Measurements from ENCODE around the gene PRKAG1.

Gene PRKAG1

DNA sequence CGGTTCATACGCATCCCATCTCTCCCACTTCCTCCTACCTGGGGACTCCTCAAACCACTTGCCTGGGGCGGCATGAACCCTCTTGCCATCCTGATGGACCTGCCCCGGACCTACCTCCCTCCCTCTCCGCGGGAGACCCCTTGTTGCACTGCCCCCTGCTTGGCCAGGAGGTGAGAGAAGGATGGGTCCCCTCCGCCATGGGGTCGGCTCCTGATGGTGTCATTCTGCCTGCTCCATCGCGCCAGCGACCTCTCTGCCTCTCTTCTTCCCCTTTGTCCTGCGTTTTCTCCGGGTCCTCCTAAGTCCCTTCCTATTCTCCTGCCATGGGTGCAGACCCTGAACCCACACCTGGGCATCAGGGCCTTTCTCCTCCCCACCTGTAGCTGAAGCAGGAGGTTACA, 36.8 kb downstream of the PRKAG1 start:
- no peak for DNase-seq (ENCODE audit: low spot score)

DNA sequence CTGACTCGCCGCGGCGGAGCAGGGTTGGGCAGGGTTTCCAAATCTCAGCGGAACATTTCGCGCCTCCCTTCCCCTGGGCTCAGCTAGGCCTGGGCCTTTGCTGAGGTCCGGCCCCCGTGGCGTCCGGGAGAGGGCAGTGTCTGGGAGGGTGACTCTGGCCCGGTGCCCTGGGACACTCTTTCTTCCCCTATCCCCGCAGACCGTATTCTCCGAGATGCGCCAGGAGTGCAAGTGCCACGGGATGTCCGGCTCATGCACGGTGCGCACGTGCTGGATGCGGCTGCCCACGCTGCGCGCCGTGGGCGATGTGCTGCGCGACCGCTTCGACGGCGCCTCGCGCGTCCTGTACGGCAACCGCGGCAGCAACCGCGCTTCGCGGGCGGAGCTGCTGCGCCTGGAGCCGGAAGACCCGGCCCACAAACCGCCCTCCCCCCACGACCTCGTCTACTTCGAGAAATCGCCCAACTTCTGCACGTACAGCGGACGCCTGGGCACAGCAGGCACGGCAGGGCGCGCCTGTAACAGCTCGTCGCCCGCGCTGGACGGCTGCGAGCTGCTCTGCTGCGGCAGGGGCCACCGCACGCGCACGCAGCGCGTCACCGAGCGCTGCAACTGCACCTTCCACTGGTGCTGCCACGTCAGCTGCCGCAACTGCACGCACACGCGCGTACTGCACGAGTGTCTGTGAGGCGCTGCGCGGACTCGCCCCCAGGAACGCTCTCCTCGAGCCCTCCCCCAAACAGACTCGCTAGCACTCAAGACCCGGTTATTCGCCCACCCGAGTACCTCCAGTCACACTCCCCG, 37.4 kb downstream of the PRKAG1 start:
- no peak for DNase-seq (ENCODE audit: low spot score)

GRCh38 chr12:48980389-48980952, 38.1 kb downstream of the PRKAG1 start:
- DNase-seq (ENCODE audit: low spot score), result no peak

GRCh38 chr12:48979602-48980388, 38.8 kb downstream of the PRKAG1 start:
- DNase-seq (ENCODE audit: low spot score), result no peak

DNA sequence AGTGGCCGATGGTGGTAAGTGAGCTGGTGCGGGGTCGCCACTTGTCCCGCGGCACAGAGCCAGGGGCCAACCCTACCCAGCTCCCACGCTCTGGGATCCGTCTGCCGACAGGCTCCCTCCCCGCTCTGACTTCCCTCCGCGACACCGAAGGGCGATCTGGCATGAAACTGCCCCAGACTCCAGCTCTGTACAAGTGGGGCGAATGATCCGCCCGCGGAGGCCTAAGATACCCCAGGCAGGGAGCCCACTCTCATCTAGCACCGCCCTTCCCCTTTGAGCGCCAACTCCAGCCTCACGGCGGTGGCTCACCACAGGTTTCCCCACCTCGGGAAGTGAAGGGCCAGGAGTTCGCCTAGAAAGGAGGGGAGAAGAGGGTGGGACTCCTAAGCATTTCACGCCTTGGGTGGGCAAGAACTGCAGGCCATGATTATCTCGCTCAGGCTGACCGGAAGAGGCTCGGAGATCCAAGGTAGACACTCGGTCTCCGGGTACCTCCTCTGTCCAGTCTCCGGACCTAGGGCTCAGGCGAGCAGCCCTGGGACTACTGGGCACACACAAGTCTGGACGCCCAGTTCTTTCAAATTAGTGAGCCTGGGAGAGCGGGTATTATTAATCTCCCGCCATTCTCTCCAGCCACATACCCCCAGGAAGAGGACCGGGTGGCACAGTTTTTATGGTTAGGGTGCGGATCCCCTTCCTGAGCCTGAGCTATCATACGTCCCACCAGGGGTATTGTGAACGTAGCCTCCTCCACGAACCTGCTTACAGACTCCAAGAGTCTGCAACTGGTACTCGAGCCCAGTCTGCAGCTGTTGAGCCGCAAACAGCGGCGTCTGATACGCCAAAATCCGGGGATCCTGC, 39.6 kb downstream of the PRKAG1 start:
- no peak for DNase-seq (ENCODE audit: low spot score)

- no peak for DNase-seq (ENCODE audit: low spot score)
Observed at GRCh38 chr12:48978291-48978740, 40.3 kb downstream of the PRKAG1 start, which contains the start of gene WNT1. Gene WNT1 (plus strand): TSS chr12:48978322. CDS start chr12:48978651, 329 bp downstream.

GRCh38 chr12:48977290-48978281, 41.0 kb downstream of the PRKAG1 start:
- peak; percentile 32 for DNase-seq (ENCODE audit: low spot score)

DNA sequence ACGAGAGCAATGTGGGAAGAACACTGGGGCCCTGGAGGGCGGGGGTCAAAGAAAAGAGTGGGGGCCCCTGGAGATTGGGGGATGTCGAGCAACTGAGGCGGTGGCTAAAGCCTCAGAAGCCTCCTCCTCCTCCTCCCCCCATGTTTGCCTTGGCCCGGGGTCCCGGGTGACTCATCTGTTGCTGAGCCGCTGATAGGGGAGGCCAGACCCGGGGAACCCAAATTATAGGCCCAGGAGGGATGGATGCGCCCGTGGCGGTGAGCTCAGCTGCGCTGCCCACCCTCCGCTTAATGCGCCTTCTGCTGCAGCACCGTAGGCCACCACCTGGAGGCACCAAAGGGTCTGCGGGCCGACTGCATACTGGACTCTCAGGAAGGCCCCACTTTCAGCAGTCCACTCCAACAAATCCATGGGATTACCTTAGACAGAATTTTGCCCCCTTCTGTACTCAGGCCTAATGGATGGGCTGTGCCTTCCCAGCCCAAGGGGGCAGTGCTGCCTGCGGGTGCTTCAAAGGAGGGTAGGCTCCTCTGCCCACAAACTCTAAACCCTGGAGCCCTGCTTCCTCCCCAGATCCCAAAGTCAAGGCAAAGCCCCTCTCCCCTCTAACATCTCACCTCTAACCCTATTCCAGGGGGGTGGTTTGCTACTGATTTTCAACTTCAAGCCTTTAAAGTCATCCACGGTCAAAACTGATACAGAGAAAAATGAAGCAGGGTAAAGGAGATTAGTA, 44.5 kb downstream of the PRKAG1 start:
- DNase-seq (ENCODE audit: low spot score), result no peak

DNA sequence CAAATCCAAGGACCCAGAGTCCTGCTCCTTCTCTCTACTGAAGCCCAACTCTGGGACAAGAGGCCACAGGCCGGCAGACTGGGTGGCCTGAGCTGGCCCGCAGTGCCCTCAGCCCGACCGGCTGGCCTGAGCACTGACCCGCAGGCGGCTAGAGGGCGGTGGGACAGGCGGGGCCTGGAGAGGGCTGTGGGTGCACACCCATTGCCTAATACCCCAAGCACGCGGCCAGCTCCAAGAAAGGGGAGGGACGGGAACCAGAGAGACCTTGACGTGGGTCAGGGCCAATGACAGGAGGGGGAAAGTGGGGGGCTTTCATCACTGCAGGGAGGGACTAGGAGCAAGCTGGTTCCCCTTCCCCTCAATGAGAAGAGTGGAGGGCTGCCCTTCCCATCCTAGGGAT, 45.0 kb downstream of the PRKAG1 start:
- no peak for DNase-seq (ENCODE audit: low spot score)

GRCh38 chr12:48972952-48973483, 45.6 kb downstream of the PRKAG1 start:
- DNase-seq (ENCODE audit: low spot score), result no peak

DNA sequence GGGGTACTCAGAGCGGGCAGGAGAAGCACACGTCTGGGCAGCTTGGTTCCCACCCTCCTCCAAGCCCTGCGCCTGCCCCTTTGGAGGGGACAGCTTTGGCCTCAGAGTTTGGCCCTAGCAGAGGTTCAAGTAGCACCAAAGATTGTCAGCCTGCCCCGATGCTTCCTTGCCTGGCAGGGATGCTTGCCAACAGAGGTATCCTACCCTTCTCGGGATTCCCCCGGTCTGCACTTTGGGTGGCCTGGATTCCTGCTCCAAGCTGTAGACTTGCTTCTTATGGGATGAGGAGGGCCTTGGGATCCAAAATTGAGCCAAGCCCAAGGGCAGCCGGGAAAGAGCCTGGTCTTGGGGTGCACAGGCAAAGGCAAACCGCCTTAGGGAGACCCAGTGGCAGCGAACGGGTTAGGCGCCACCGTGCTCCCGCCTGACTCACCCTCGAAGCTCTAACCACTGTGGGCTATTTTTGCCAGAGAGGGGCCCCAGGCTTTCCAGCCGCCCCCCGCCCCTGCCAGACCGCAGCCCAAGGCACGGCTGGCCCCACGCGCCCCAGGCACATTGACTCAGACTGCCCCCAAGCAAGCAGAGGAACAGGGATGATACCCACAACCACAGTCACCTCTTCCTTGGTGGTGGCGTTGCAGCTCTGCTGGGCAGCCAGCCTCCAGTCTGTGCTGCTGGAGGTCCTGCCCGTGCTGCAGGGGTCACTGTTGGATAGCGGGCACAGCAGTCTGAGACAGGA, 46.2 kb downstream of the PRKAG1 start:
- no peak for DNase-seq (ENCODE audit: low spot score)

- no peak for DNase-seq (ENCODE audit: low spot score)
Observed at GRCh38 chr12:48970702-48971334, 47.8 kb downstream of the PRKAG1 start.

GRCh38 chr12:48969833-48970701, 48.5 kb downstream of the PRKAG1 start:
- no peak for DNase-seq (ENCODE audit: low spot score)

DNA sequence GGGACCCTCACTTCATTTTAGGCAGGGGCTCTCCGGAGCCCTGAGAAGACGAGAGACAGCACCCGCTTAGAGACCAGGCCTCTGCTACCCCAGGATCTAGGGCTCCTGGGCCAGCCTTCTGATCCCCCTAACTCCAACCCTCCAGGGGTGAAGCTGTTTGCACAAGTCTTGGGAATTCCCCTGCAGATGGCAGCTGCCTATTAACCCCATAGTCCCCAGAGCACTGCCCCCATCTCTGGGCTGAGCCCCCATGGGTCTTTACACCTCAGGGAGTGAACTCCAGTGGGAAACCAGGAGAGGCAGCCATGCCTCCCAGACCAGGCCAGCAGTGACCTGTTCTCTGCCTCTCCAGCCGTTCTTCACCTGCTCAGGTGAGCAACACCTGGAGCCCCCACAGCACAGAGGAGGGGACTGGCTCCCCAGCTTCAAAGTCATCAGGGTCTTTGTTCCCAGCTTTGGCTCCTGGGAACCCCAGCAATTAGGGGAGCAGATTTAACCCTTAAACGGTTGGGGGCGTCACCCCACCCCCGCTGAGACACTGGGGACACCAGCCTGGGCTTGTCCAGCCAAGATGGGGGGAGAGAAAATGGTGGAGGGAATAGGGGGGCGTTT, 49.3 kb downstream of the PRKAG1 start:
- DNase-seq (ENCODE audit: low spot score), result no peak

DNA sequence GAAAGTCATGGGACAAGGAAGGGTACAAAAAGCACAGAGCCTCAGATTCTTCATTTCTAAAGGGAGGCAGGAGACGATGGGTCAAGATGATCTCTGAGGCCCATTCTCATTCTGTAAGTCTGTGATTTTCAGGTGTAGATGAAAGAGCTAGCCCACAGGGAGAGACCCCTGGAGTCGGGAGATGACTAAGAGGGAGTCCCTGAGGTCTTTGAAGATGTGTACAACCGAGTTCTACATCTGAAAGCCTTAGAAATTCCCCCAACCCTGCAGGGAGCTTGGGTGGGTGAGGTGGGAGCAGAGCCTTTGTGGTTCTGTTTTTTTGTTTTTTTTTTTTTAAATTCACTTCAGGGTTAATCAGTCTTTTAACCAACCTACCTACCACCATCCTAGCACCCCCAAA, 50.1 kb downstream of the PRKAG1 start:
- DNase-seq (ENCODE audit: low spot score), result no peak

GRCh38 chr12:48967991-48968390, 50.6 kb downstream of the PRKAG1 start:
- no peak for DNase-seq (ENCODE audit: low spot score)

Data from hematopoietic multipotent progenitor cell treated with erythropoietin and hydrocortisone succinate and interleukin-3 and kit ligand, for 17 days (in vitro differentiated cells).